T-cell (primary cell): ENCODE data around the gene PLXND1. TPM values are rescaled to one million over a fixed set of nuclear protein-coding genes. Genes with fewer than 3 reads are reported as not detected.

Experiments used
- ATAC-seq, 4 experiments: fragments of 200-7000 bp in 3 of 4; fragments of 150-1000 bp in 1 of 4; cut with Tn5 transposase; replicated peaks in 1 of 4; 1 replicate in 3 of 4; 2 replicates in 1 of 4; pipeline ENCODE4 v1.10.0; 2021; ENCODE audit warnings: moderate library complexity in 3 of 4, mild to moderate bottlenecking in 2 of 4, moderate number of reproducible peaks in 1 of 4
- CTCF ChIA-PET, 2 donors: fragments of 300-600 bp; sonication (Branson Sonifier 250); formaldehyde crosslinking; loops; one replicate each; lab custom pipeline; 2022; ENCODE audit warnings: antibody characterized with exemption in 2 of 2; lab: Charles Lee
- POLR2A ChIA-PET, 2 donors: fragments of 300-600 bp; sonication (Branson Sonifier 250); formaldehyde crosslinking; loops; one replicate each; lab custom pipeline; 2022; ENCODE audit warnings: antibody characterized with exemption in 2 of 2; lab: Charles Lee
- DNase-seq, 35 experiments: peaks; one replicate each; pipeline versions ENCODE4 v3.0.0 to v3.0.0-alpha.2; 2013 to 2023
- H3K27ac ChIP-seq: one replicate; pipeline ENCODE4 v1.5.1; 2013; ENCODE audit warnings: low read length
- H3K27me3 ChIP-seq, 2 experiments: replicated peaks in 1 of 2; 1 replicate in 1 of 2; 2 replicates in 1 of 2; pipeline versions ENCODE4 v1.6.1 to v1.7.0; 2013; ENCODE audit warnings: low read length in 1 of 2, mixed read lengths in 1 of 2; ENCODE audit not compliant: control insufficient read depth in 2 of 2, insufficient read depth in 2 of 2; ENCODE audit errors: extremely low read depth in 1 of 2
- H3K36me3 ChIP-seq, 2 donors: 1 replicate in 1 of 2; 2 replicates in 1 of 2; pipeline versions ENCODE4 v1.6.1 to v1.7.0; 2013; ENCODE audit warnings: low read length in 1 of 2; ENCODE audit not compliant: control insufficient read depth in 2 of 2, insufficient read depth in 1 of 2; ENCODE audit errors: extremely low read depth in 1 of 2
- H3K4me1 ChIP-seq, 2 experiments: 1 replicate in 1 of 2; 2 replicates in 1 of 2; pipeline versions ENCODE4 v1.6.1 to v1.7.0; 2013; ENCODE audit warnings: low read length in 2 of 2, mixed read lengths in 1 of 2; ENCODE audit not compliant: insufficient read depth in 2 of 2, control insufficient read depth in 1 of 2; ENCODE audit errors: extremely low read depth in 1 of 2
- H3K4me3 ChIP-seq, 2 donors: 1 replicate in 1 of 2; 2 replicates in 1 of 2; pipeline versions ENCODE4 v1.5.1 to v1.7.0; 2013; ENCODE audit warnings: mild to moderate bottlenecking in 2 of 2, low read length in 1 of 2, moderate library complexity in 1 of 2; ENCODE audit not compliant: control insufficient read depth in 1 of 2; ENCODE audit errors: extremely low read depth in 1 of 2
- H3K9me3 ChIP-seq: 2 replicates; pipeline ENCODE4 v1.7.0; 2013
- H3K27ac Mint-ChIP-seq, 2 donors: one replicate each; pipeline ENCODE4 v1.8.0; 2020 to 2021; ENCODE audit warnings: mild to moderate bottlenecking in 2 of 2, mixed read lengths in 2 of 2
- H3K27me3 Mint-ChIP-seq, 2 donors: one replicate each; pipeline ENCODE4 v1.8.0; 2021 to 2022; ENCODE audit warnings: mixed read lengths in 2 of 2
- H3K36me3 Mint-ChIP-seq: one replicate; pipeline ENCODE4 v1.8.0; 2021; ENCODE audit warnings: mixed read lengths
- H3K4me1 Mint-ChIP-seq, 3 donors: one replicate each; pipeline ENCODE4 v1.8.0; 2020 to 2022; ENCODE audit warnings: mixed read lengths in 3 of 3, mild to moderate bottlenecking in 1 of 3
- H3K4me3 Mint-ChIP-seq, 3 donors: one replicate each; pipeline ENCODE4 v1.8.0; 2020 to 2022; ENCODE audit warnings: mild to moderate bottlenecking in 3 of 3, mixed read lengths in 3 of 3, moderate library complexity in 3 of 3
- H3K9me3 Mint-ChIP-seq, 3 donors: one replicate each; pipeline ENCODE4 v1.8.0; 2020 to 2022; ENCODE audit warnings: mixed read lengths in 3 of 3
- WGBS: methylation state at CpG from one replicate; pipeline ENCODE4 v1.1.5; 2013; ENCODE audit warnings: missing lambda C conversion rate; ENCODE audit not compliant: insufficient coverage; 5-methylcytosine and 5-hydroxymethylcytosine counted together
- total RNA-seq, 35 experiments: library from RNA in 6 of 35; stranded (reverse) in 6 of 35; fragments of 120-200 nt in 1 of 35; gene quantifications; one replicate each; pipeline versions ENCODE4 v1.2.1 to v1.2.4 and lab custom pipeline; 2013 to 2026

The PLXND1 gene
- total RNA-seq, 5 donors from 2014 or later (not counting 1 experiment from before 2014, with no cell fraction given), result 13.6 to 53.3 (median 44.9) TPM

DNA sequence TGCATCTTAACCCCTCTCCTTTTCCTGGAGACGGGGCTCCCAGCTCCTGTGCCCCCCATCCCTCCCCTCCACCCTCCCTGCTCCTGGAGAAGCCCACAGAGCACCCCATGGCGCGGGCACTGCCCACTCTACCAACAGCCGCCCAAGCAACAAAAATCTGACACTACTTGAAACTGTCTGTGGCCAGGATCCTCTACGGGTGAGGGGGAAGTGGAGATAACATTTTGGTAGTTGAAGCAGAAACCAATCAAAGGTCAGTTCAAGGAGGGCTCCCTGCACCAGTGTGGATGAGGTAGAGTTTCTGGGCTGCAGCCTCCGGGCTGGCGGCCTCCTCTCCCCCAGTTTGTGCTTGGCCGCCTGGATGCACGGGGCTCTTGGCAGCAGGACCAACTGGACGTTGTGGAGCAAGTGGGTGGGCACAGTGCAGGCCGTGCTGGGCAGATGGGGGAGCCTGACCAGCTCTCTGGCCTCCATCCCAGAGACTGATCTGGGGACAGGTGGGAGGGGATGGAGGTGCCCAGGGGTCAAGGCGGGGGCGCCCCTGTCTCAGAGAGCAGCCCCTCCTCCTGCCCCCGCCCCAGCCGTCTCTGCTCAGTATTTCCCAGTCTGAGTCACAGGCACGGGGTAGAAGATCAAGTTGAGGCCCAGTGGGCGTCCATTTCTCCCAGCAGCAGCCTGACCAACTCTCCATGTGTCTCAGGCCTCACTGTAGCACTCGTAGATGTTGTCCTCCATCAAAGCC is 50.7 kb downstream of the PLXND1 start:
- ChIA-PET POLR2A (no interaction called here), CTCF (no interaction called here)
- peaks cover 4% of the 10 kb centered on the region for H3K36me3 Mint-ChIP-seq
- ATAC-seq, result no peak
- H3K4me1 Mint-ChIP-seq, result peaks cover 4 to 32% (median 22%) of the 10 kb centered on the region in 3 donors
- no peak overlapping the region for H3K27ac ChIP-seq
- H3K27ac Mint-ChIP-seq, result no peak overlapping the region
- H3K9me3 Mint-ChIP-seq, result no peaks in the 10 kb centered on the region
- no peaks in the 10 kb centered on the region for H3K36me3 ChIP-seq
- peaks cover 0 to 29% of the 10 kb centered on the region in 2 experiments for H3K27me3 ChIP-seq
- DNase-seq, result no peak
- peaks cover 0 to 34% of the 10 kb centered on the region in 2 experiments for H3K4me1 ChIP-seq
- no peak overlapping the region for H3K4me3 ChIP-seq
- 88% methylated on average over 9 of the region's 18 CpGs for WGBS
- H3K9me3 ChIP-seq, result no peaks in the 10 kb centered on the region
- H3K4me3 Mint-ChIP-seq, result no peak overlapping the region
- peaks cover 0 to 2% of the 10 kb centered on the region in 2 donors for H3K27me3 Mint-ChIP-seq

DNA sequence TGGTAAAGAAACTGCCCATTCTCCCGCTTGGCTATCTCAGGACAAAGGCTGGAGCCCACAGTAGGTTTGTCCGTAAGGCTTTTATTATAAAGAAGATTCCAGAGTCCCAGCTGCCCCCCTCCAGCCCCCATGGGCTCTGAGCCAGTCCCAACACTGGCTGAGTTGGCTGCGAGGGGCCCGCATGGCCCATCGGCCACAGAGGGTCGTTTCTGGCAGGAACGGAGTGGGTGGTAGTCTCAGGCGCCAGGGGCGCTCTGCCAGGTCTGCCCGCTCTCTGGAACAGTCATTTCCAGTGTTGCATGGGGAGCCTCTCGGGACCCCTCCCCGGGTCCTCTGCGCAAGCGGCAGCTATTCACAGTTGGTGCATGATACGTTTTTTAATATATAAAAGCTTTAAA is 51.3 kb downstream of the PLXND1 start:
- Mint-ChIP-seq H3K27me3 (peaks cover 0 to 2% of the 10 kb centered on the region in 2 donors), H3K4me3 (no peak overlapping the region), H3K9me3 (no peaks in the 10 kb centered on the region), H3K36me3 (peaks cover 4% of the 10 kb centered on the region), H3K27ac (no peak overlapping the region), H3K4me1 (peaks cover 0 to 29% (median 22%) of the 10 kb centered on the region in 3 donors)
- ATAC-seq, result no peak
- no peak for DNase-seq
- peaks cover 0 to 29% of the 10 kb centered on the region in 2 experiments for H3K27me3 ChIP-seq
- peaks cover 0 to 34% of the 10 kb centered on the region in 2 experiments for H3K4me1 ChIP-seq
- H3K9me3 ChIP-seq, result no peaks in the 10 kb centered on the region
- H3K27ac ChIP-seq, result no peak overlapping the region
- no peak overlapping the region for H3K4me3 ChIP-seq
- WGBS, result 88% methylated on average over 8 of the region's 15 CpGs
- ChIA-PET POLR2A (no interaction called here), CTCF (no interaction called here)
- H3K36me3 ChIP-seq, result no peaks in the 10 kb centered on the region

DNA sequence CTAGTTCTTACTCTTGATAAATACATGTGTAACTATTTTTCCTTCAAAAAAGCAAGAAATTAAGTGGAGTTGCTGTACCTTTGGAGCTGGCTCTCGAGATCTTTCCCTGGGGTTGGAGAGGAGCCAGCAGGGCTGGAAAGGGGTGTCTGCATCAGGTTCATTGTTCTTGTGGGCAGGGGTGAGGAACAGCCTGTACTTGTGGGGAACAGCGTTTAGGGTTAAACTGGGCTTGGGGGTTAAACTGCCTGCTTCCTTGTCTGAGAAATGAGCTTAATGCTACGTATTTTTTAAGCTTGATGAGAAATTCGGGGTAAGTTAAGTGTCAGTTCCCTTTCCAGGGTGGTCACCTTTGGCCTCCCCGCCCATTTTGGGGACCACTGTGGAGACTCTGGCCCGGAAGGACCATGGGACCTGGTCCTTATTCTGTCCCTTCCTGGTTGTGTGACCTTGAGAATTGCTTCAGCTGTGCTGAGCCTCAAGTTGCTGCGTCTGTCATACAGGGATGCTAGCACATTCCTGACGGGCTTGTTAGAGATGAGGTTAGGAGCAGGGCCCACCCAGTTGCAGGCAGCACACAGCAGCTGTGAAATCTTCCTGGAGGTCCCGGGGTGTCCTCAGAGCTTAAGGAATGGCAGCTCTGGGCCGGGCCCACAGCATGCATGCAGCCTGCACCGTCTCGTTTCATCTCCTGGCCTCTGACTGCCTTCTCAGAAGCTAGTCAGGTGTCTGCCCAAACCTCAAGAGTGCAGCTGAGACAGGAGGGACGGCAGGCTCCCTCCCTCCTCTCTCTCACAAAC is 51.9 kb downstream of the PLXND1 start:
- ATAC-seq, result no peak
- no peaks in the 10 kb centered on the region for H3K9me3 Mint-ChIP-seq
- H3K36me3 Mint-ChIP-seq, result peaks cover 4% of the 10 kb centered on the region
- H3K36me3 ChIP-seq, result no peaks in the 10 kb centered on the region
- H3K27me3 ChIP-seq, result peaks cover 0 to 29% of the 10 kb centered on the region in 2 experiments
- ChIA-PET POLR2A (interaction anchor here in 1 of 2 donors (0.7 kb wide), 1 partner anchor 14 kb away, joined by 4 read pairs; no protein-coding TSS in a partner anchor), CTCF (interaction anchor here in 1 of 2 donors (0.6 to 1.0 kb wide), 2 partner anchors 10 to 72 kb away, joined by 3 read pairs; no protein-coding TSS in a partner anchor)
- no peaks in the 10 kb centered on the region for H3K9me3 ChIP-seq
- no peak overlapping the region for H3K27ac ChIP-seq
- peak overlapping the region in 2 of 3 donors; percentile 10 to 20 for H3K4me3 Mint-ChIP-seq
- no peak for DNase-seq
- H3K4me1 ChIP-seq, result peaks cover 0 to 34% of the 10 kb centered on the region in 2 experiments
- H3K27me3 Mint-ChIP-seq, result peaks cover 0 to 2% of the 10 kb centered on the region in 2 donors
- H3K4me1 Mint-ChIP-seq, result peaks cover 0 to 29% (median 22%) of the 10 kb centered on the region in 3 donors
- H3K4me3 ChIP-seq, result no peak overlapping the region
- 70% methylated on average over 10 of the region's 13 CpGs for WGBS
- no peak overlapping the region for H3K27ac Mint-ChIP-seq

DNA sequence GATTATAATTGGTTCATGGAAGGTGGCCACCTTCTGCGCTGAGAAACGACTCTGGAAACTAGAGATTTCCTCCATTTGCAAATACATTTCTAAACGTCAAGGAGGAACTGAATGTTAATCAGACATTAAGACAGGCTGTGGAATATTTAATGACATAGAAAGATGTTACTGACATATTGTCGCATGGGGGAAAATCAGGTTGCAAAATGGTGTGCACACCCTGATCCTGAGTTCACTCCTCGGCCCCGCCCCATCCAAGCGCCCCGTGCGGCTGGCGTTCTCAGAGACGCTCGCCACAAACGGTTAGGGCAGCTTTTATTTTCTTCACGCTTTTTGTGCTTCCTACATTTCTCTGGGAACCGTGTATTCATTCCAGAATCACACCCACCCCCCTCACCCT is 52.8 kb downstream of the PLXND1 start:
- Mint-ChIP-seq H3K4me3 (peak overlapping the region in 2 of 3 donors; percentile 4 to 20), H3K27ac (no peak overlapping the region), H3K4me1 (peaks cover 0 to 29% (median 22%) of the 10 kb centered on the region in 3 donors), H3K27me3 (peaks cover 0 to 2% of the 10 kb centered on the region in 2 donors), H3K9me3 (no peaks in the 10 kb centered on the region), H3K36me3 (peaks cover 4% of the 10 kb centered on the region)
- 22% methylated on average over 10 of the region's 15 CpGs for WGBS
- H3K4me3 ChIP-seq, result no peak overlapping the region
- H3K36me3 ChIP-seq, result no peaks in the 10 kb centered on the region
- CTCF ChIA-PET, result interaction anchor here in 1 of 2 donors (0.7 kb wide), 1 partner anchor 377 kb away, joined by 5 read pairs; no protein-coding TSS in a partner anchor
- peaks cover 0 to 35% of the 10 kb centered on the region in 2 experiments for H3K27me3 ChIP-seq
- ATAC-seq, result peak in 2 of 4 experiments; percentile 42 to 43
- H3K9me3 ChIP-seq, result no peaks in the 10 kb centered on the region
- no peak overlapping the region for H3K27ac ChIP-seq
- DNase-seq, result peak in 7 of 35 experiments; percentile 13 to 32 (median 21)
- peaks cover 0 to 28% of the 10 kb centered on the region in 2 experiments for H3K4me1 ChIP-seq
- POLR2A ChIA-PET, result interaction anchor here (0.5 to 0.7 kb wide), 3 partner anchors 14 to 927 kb away, joined by 3 to 4 read pairs (median 3); no protein-coding TSS in a partner anchor

DNA sequence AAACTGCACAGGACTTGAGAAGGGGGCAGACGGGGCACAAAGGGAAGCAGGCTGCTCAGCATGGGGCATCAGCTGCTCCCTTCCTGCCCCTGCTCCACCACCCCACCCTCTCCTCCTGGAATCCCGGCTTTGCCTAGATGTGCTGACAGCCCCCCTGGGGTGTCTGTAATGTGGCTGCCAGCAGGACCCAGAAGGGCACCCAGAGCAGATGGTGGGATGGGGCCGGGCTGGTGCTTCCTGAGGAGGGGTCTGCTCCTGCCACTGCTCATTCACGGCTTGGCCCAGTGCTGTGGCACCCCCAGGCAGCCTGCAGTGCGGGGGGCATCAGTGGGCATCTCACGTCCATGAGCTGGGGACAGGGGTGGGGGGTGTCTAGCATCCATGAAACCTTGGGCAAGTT is 53.3 kb downstream of the PLXND1 start:
- no peaks in the 10 kb centered on the region for H3K9me3 ChIP-seq
- no peak overlapping the region for H3K4me3 ChIP-seq
- ATAC-seq, result no peak
- Mint-ChIP-seq H3K27me3 (peaks cover 0 to 2% of the 10 kb centered on the region in 2 donors), H3K4me1 (peaks cover 0 to 24% (median 20%) of the 10 kb centered on the region in 3 donors), H3K36me3 (peaks cover 4% of the 10 kb centered on the region), H3K27ac (no peak overlapping the region), H3K4me3 (no peak overlapping the region), H3K9me3 (no peaks in the 10 kb centered on the region)
- no peak overlapping the region for H3K27ac ChIP-seq
- H3K36me3 ChIP-seq, result no peaks in the 10 kb centered on the region
- CTCF ChIA-PET, result interaction anchor here in 1 of 2 donors (0.7 kb wide), 1 partner anchor 378 kb away, joined by 5 read pairs; no protein-coding TSS in a partner anchor
- H3K27me3 ChIP-seq, result peaks cover 0 to 36% of the 10 kb centered on the region in 2 experiments
- peaks cover 0 to 22% of the 10 kb centered on the region in 2 experiments for H3K4me1 ChIP-seq
- POLR2A ChIA-PET, result no interaction called here
- WGBS, result 60% methylated on average over 2 of the region's 6 CpGs
- no peak for DNase-seq
